Measurements from ENCODE around the gene PDIK1L.

PDIK1L gene

GRCh38 chr1:26166719-26167281, 55.2 kb downstream of the PDIK1L start:
- H2BK12ac ChIP-seq (ENCODE audit: low read length in 2 of 2) = peak overlapping the region in 1 of 2 experiments; percentile 6
- no peak overlapping the region for H2BK120ac ChIP-seq (ENCODE audit: low read depth, low read length)
- no peak overlapping the region for H3K18ac ChIP-seq (ENCODE audit: low read depth in 1 of 2, low read length in 2 of 2)
- H3K79me1 ChIP-seq (replicated peaks; ENCODE audit: low read length, poor library complexity, severe bottlenecking) = peaks cover 19% of the 10 kb centered on the region
- H3K14ac ChIP-seq (ENCODE audit: low read length in 2 of 2) = no peak overlapping the region
- H3K4ac ChIP-seq (ENCODE audit: low read depth in 1 of 2, low read length in 2 of 2) = no peak overlapping the region
- H2BK15ac ChIP-seq (ENCODE audit: low read depth, poor library complexity, severe bottlenecking) = no peak overlapping the region
- peaks cover 28% of the 10 kb centered on the region for H3K4me1 ChIP-seq (ENCODE audit: control insufficient read depth, insufficient read depth, low read depth, low read length)
- H3K4me2 ChIP-seq (ENCODE audit: low read length, poor library complexity, severe bottlenecking) = no peak overlapping the region
- WGBS = 81% methylated on average over 4 of the region's 4 CpGs
- H3K23ac ChIP-seq (ENCODE audit: low read length in 2 of 2) = no peak overlapping the region
- H3K36me3 ChIP-seq (ENCODE audit: control insufficient read depth in 1 of 2, insufficient read depth in 2 of 2, low read depth in 1 of 2, low read length in 2 of 2) = peaks cover 7 to 8% of the 10 kb centered on the region in 2 experiments
- no peak overlapping the region for H4K8ac ChIP-seq (ENCODE audit: low read length)
- H3K9me3 ChIP-seq (ENCODE audit: control insufficient read depth, low read length) = no peaks in the 10 kb centered on the region
- no peak overlapping the region for H3K4me3 ChIP-seq (ENCODE audit: insufficient read depth in 1 of 2, low read depth in 1 of 2, low read length in 2 of 2)
- no peak overlapping the region for H2AFZ ChIP-seq (ENCODE audit: low read depth, low read length)
- H2AK5ac ChIP-seq (ENCODE audit: low read length, severe bottlenecking) = no peak overlapping the region
- no peak overlapping the region for H3K27ac ChIP-seq (ENCODE audit: low read length, poor library complexity, severe bottlenecking)
- H4K91ac ChIP-seq (ENCODE audit: low read length) = no peak overlapping the region
- H3K9ac ChIP-seq (ENCODE audit: low read length) = no peak overlapping the region
- no peak for DNase-seq
- peaks cover 15 to 38% of the 10 kb centered on the region in 2 experiments for H3K27me3 ChIP-seq (ENCODE audit: control insufficient read depth in 1 of 2, insufficient read depth in 1 of 2, low read length in 2 of 2)
- H2BK5ac ChIP-seq (ENCODE audit: low read depth, low read length, poor library complexity, severe bottlenecking) = no peak overlapping the region

GRCh38 chr1:26168410-26169197, 57.0 kb downstream of the PDIK1L start, which contains the start of gene C1orf232:
C1orf232 (minus strand) TSS chr1:26168963; CDS start chr1:26168499, 464 bp downstream.
- peak within 1 kb of the TSS; percentile 84 for H4K8ac ChIP-seq (ENCODE audit: low read length)

GRCh38 chr1:26169198-26169554, 57.6 kb downstream of the PDIK1L start:
- H2BK12ac ChIP-seq (ENCODE audit: low read length in 2 of 2) = peak overlapping the region in 1 of 2 experiments; percentile 57
- H3K18ac ChIP-seq (ENCODE audit: low read depth in 1 of 2, low read length in 2 of 2) = no peak overlapping the region
- no peak overlapping the region for H3K4ac ChIP-seq (ENCODE audit: low read depth in 1 of 2, low read length in 2 of 2)
- no peak overlapping the region for H3K14ac ChIP-seq (ENCODE audit: low read length in 2 of 2)
- peak overlapping the region in 1 of 2 experiments; percentile 89 for H3K4me3 ChIP-seq (ENCODE audit: insufficient read depth in 1 of 2, low read depth in 1 of 2, low read length in 2 of 2)
- H3K23ac ChIP-seq (ENCODE audit: low read length in 2 of 2) = no peak overlapping the region
- peaks cover 9 to 10% of the 10 kb centered on the region in 2 experiments for H3K36me3 ChIP-seq (ENCODE audit: control insufficient read depth in 1 of 2, insufficient read depth in 2 of 2, low read depth in 1 of 2, low read length in 2 of 2)
- no peak overlapping the region for H4K91ac ChIP-seq (ENCODE audit: low read length)
- peak overlapping the region; percentile 94 for H2AFZ ChIP-seq (ENCODE audit: low read depth, low read length)
- 58% methylated on average over 1 of the region's 4 CpGs for WGBS
- peaks cover 21% of the 10 kb centered on the region for H3K4me1 ChIP-seq (ENCODE audit: control insufficient read depth, insufficient read depth, low read depth, low read length)
- H3K27me3 ChIP-seq (ENCODE audit: control insufficient read depth in 1 of 2, insufficient read depth in 1 of 2, low read length in 2 of 2) = peaks cover 0 to 21% of the 10 kb centered on the region in 2 experiments
- H2BK5ac ChIP-seq (ENCODE audit: low read depth, low read length, poor library complexity, severe bottlenecking) = no peak overlapping the region
- no peak for DNase-seq
- peak overlapping the region; percentile 88 for H3K4me2 ChIP-seq (ENCODE audit: low read length, poor library complexity, severe bottlenecking)
- H3K79me1 ChIP-seq (replicated peaks; ENCODE audit: low read length, poor library complexity, severe bottlenecking) = peaks cover 20% of the 10 kb centered on the region
- peak overlapping the region; percentile 95 for H3K9ac ChIP-seq (ENCODE audit: low read length)
- no peak overlapping the region for H2BK120ac ChIP-seq (ENCODE audit: low read depth, low read length)
- H4K8ac ChIP-seq (ENCODE audit: low read length) = no peak overlapping the region
- no peak overlapping the region for H2AK5ac ChIP-seq (ENCODE audit: low read length, severe bottlenecking)
- H3K27ac ChIP-seq (ENCODE audit: low read length, poor library complexity, severe bottlenecking) = no peak overlapping the region
- H2BK15ac ChIP-seq (ENCODE audit: low read depth, poor library complexity, severe bottlenecking) = no peak overlapping the region
- no peaks in the 10 kb centered on the region for H3K9me3 ChIP-seq (ENCODE audit: control insufficient read depth, low read length)

More at GRCh38 chr1:26168410-26169197, 57.0 kb downstream of the PDIK1L start, which contains the start of gene C1orf232:
- Histone ChIP-seq H2BK15ac (ENCODE audit: low read depth, poor library complexity, severe bottlenecking) (peak within 1 kb of the TSS; percentile 95), H3K18ac (ENCODE audit: low read depth in 1 of 2, low read length in 2 of 2) (peak within 1 kb of the TSS; percentile 80 to 89), H4K91ac (ENCODE audit: low read length) (peak within 1 kb of the TSS; percentile 72), H2AK5ac (ENCODE audit: low read length, severe bottlenecking) (no peak within 1 kb of the TSS), H3K23ac (ENCODE audit: low read length in 2 of 2) (no peak within 1 kb of the TSS), H3K4me1 (ENCODE audit: control insufficient read depth, insufficient read depth, low read depth, low read length) (peaks cover 25% of the 10 kb centered on the region), H2BK5ac (ENCODE audit: low read depth, low read length, poor library complexity, severe bottlenecking) (no peak within 1 kb of the TSS), H3K36me3 (ENCODE audit: control insufficient read depth in 1 of 2, insufficient read depth in 2 of 2, low read depth in 1 of 2, low read length in 2 of 2) (peaks cover 9 to 10% of the 10 kb centered on the region in 2 experiments), H3K4me2 (ENCODE audit: low read length, poor library complexity, severe bottlenecking) (peak within 1 kb of the TSS; percentile 88), H3K27me3 (ENCODE audit: control insufficient read depth in 1 of 2, insufficient read depth in 1 of 2, low read length in 2 of 2) (peaks cover 4 to 26% of the 10 kb centered on the region in 2 experiments), H3K9ac (ENCODE audit: low read length) (peak within 1 kb of the TSS; percentile 95), H3K4ac (ENCODE audit: low read depth in 1 of 2, low read length in 2 of 2) (peak within 1 kb of the TSS in 1 of 2 experiments; percentile 95), H3K9me3 (ENCODE audit: control insufficient read depth, low read length) (no peaks in the 10 kb centered on the region), H3K27ac (ENCODE audit: low read length, poor library complexity, severe bottlenecking) (no peak within 1 kb of the TSS), H3K4me3 (ENCODE audit: insufficient read depth in 1 of 2, low read depth in 1 of 2, low read length in 2 of 2) (peak within 1 kb of the TSS; percentile 89), H2BK120ac (ENCODE audit: low read depth, low read length) (no peak within 1 kb of the TSS), H2AFZ (ENCODE audit: low read depth, low read length) (peak within 1 kb of the TSS; percentile 94), H2BK12ac (ENCODE audit: low read length in 2 of 2) (peak within 1 kb of the TSS in 1 of 2 experiments; percentile 57), H3K14ac (ENCODE audit: low read length in 2 of 2) (no peak within 1 kb of the TSS), H3K79me1 (replicated peaks; ENCODE audit: low read length, poor library complexity, severe bottlenecking) (peaks cover 20% of the 10 kb centered on the region)
- WGBS = 91% methylated on average over 5 of the region's 5 CpGs
- DNase-seq = no peak

All from mesenchymal stem cell (in vitro differentiated cells and primary cell).